HG03103 (cell line): ENCODE results near the gene TEKT5.
"Not testable (repeated sequence)": the region's sequence is repeated elsewhere in the genome, so short reads cannot be mapped to it uniquely, and the experiment has no call there.

Source experiments
- ATAC-seq: cut with Tn5 transposase; IDR thresholded peaks from one replicate; pipeline ENCODE4 v1.9.1; 2021; ENCODE audit warnings: low read depth; ENCODE audit not compliant: unreplicated experiment

Gene TEKT5

GRCh38 chr16:10694830-10695229 is at the start of gene TEKT5:
Gene TEKT5, minus strand, starts transcription at chr16:10694930. Its CDS starts 57 bp downstream, at chr16:10694873.
- ATAC-seq: no peak

- ATAC-seq: peak; percentile 75
These were observed 49.1 kb upstream of the TEKT5 start, which contains the start of gene NUBP1 for GRCh38 chr16:10743610-10744369. Gene NUBP1, plus strand, starts transcription at chr16:10743842. Its CDS starts 22 bp downstream, at chr16:10743864.

GRCh38 chr16:10743227-10743609 is 48.5 kb upstream of the TEKT5 start:
- ATAC-seq: no peak

- ATAC-seq: no peak
These were observed 47.1 kb upstream of the TEKT5 start for GRCh38 chr16:10741844-10742243.

GRCh38 chr16:10741249-10741648 is 46.5 kb upstream of the TEKT5 start:
- not testable (repeated sequence) for ATAC-seq

GRCh38 chr16:10740845-10741208 is 46.1 kb upstream of the TEKT5 start:
- no peak for ATAC-seq

GRCh38 chr16:10740000-10740844 is 45.5 kb upstream of the TEKT5 start:
- no peak for ATAC-seq

- peak; percentile 56 for ATAC-seq
These were observed 43.7 kb upstream of the TEKT5 start for GRCh38 chr16:10738231-10739077.

GRCh38 chr16:10737068-10737625 is 42.4 kb upstream of the TEKT5 start:
- peak; percentile 37 for ATAC-seq

GRCh38 chr16:10731790-10732189 is 37.1 kb upstream of the TEKT5 start:
- no peak for ATAC-seq

- ATAC-seq: no peak
These were observed 34.6 kb upstream of the TEKT5 start for GRCh38 chr16:10729104-10730048.

GRCh38 chr16:10728003-10728887 is 33.5 kb upstream of the TEKT5 start:
- no peak for ATAC-seq

- no peak for ATAC-seq
These were observed 14.2 kb upstream of the TEKT5 start for GRCh38 chr16:10708969-10709368.

GRCh38 chr16:10699756-10700155 is 5.0 kb upstream of the TEKT5 start:
- no peak for ATAC-seq

GRCh38 chr16:10694306-10694705 is 424 bp downstream of the TEKT5 start:
- ATAC-seq: no peak

- ATAC-seq: no peak
These were observed 841 bp downstream of the TEKT5 start for GRCh38 chr16:10693889-10694288.

- no peak for ATAC-seq
These were observed 2.3 kb downstream of the TEKT5 start for GRCh38 chr16:10692470-10692869.

- no peak for ATAC-seq
These were observed 6.0 kb downstream of the TEKT5 start for GRCh38 chr16:10688726-10689125.
